Measurements from ENCODE around the gene TPH2. TPM values are rescaled to one million over a fixed set of nuclear protein-coding genes. Genes with fewer than 3 reads are reported as not detected.

The TPH2 gene
- polyA plus RNA-seq, 3 donors: not detected

GRCh38 chr12:72030277-72030676 is 91.6 kb downstream of the TPH2 start:
- Histone ChIP-seq H2AFZ (ENCODE audit: insufficient read depth, low read depth, low read length, poor library complexity, severe bottlenecking) (no peak overlapping the region), H3K79me2 (ENCODE audit: insufficient read depth, low read length) (no peaks in the 10 kb centered on the region), H3K27ac (ENCODE audit: low read depth in 1 of 2, low read length in 2 of 2) (no peak overlapping the region), H4K20me1 (ENCODE audit: insufficient read depth, low read length) (no peaks in the 10 kb centered on the region), H3K4me3 (replicated peaks in 1 of 3; ENCODE audit: low read depth in 2 of 3, low read length in 3 of 3) (no peak overlapping the region), H3K27me3 (ENCODE audit: control insufficient read depth in 2 of 2, insufficient read depth in 2 of 2, low read length in 2 of 2) (no peaks in the 10 kb centered on the region), H3K4me2 (replicated peaks; ENCODE audit: extremely low read depth, low read length, poor library complexity, severe bottlenecking) (no peak overlapping the region), H3K9me3 (replicated peaks in 1 of 2; ENCODE audit: control insufficient read depth in 1 of 2, insufficient read depth in 1 of 2, low read length in 2 of 2) (no peaks in the 10 kb centered on the region), H3K4me1 (ENCODE audit: control insufficient read depth in 1 of 2, insufficient read depth in 2 of 2, low read length in 2 of 2) (no peaks in the 10 kb centered on the region), H3K9ac (ENCODE audit: insufficient read depth, low read length, poor library complexity, severe bottlenecking) (no peak overlapping the region), H3K36me3 (replicated peaks in 1 of 2; ENCODE audit: control insufficient read depth in 1 of 2, insufficient read depth in 2 of 2, low read length in 2 of 2) (no peaks in the 10 kb centered on the region)
- no peak for TF ChIP-seq CTCF (IDR thresholded peaks at IDR 0.05)
- intact Hi-C loops (cut with micrococcal nuclease): no loop called here
- DNase-seq: no peak
- H3K9me3 Mint-ChIP-seq: peaks cover 0 to 4% (median 0%) of the 10 kb centered on the region in 7 donors
- H3K27me3 Mint-ChIP-seq (ENCODE audit: low read depth in 3 of 3): peaks cover 0 to 2% (median under 1%) of the 10 kb centered on the region in 3 donors
- no CpG with 5 or more reads among the region's 2 CpGs for WGBS (ENCODE audit: insufficient coverage)
- no peaks in the 10 kb centered on the region for H3K4me1 Mint-ChIP-seq
- H3K27ac Mint-ChIP-seq: no peak overlapping the region
- no peak overlapping the region for H3K4me3 Mint-ChIP-seq
- H3K36me3 Mint-ChIP-seq: no peaks in the 10 kb centered on the region

- Histone ChIP-seq H3K9ac (ENCODE audit: insufficient read depth, low read length, poor library complexity, severe bottlenecking) (no peak overlapping the region), H4K20me1 (ENCODE audit: insufficient read depth, low read length) (no peaks in the 10 kb centered on the region), H3K36me3 (replicated peaks in 1 of 2; ENCODE audit: control insufficient read depth in 1 of 2, insufficient read depth in 2 of 2, low read length in 2 of 2) (no peaks in the 10 kb centered on the region), H3K27me3 (ENCODE audit: control insufficient read depth in 2 of 2, insufficient read depth in 2 of 2, low read length in 2 of 2) (no peaks in the 10 kb centered on the region), H3K79me2 (ENCODE audit: insufficient read depth, low read length) (no peaks in the 10 kb centered on the region), H2AFZ (ENCODE audit: insufficient read depth, low read depth, low read length, poor library complexity, severe bottlenecking) (no peak overlapping the region), H3K9me3 (replicated peaks in 1 of 2; ENCODE audit: control insufficient read depth in 1 of 2, insufficient read depth in 1 of 2, low read length in 2 of 2) (no peaks in the 10 kb centered on the region), H3K27ac (ENCODE audit: low read depth in 1 of 2, low read length in 2 of 2) (no peak overlapping the region), H3K4me2 (replicated peaks; ENCODE audit: extremely low read depth, low read length, poor library complexity, severe bottlenecking) (no peak overlapping the region), H3K4me3 (replicated peaks in 1 of 3; ENCODE audit: low read depth in 2 of 3, low read length in 3 of 3) (no peak overlapping the region), H3K4me1 (ENCODE audit: control insufficient read depth in 1 of 2, insufficient read depth in 2 of 2, low read length in 2 of 2) (no peaks in the 10 kb centered on the region)
- H3K36me3 Mint-ChIP-seq: no peaks in the 10 kb centered on the region
- no peak for TF ChIP-seq CTCF (IDR thresholded peaks at IDR 0.05)
- H3K27ac Mint-ChIP-seq: no peak overlapping the region
- no peak for DNase-seq
- intact Hi-C loops (cut with micrococcal nuclease): no loop called here
- H3K9me3 Mint-ChIP-seq: peaks cover 0 to 7% (median 0%) of the 10 kb centered on the region in 7 donors
- no peak overlapping the region for H3K4me3 Mint-ChIP-seq
- 100% methylated on average over 1 of the region's 3 CpGs for WGBS (ENCODE audit: insufficient coverage)
- no peaks in the 10 kb centered on the region for H3K4me1 Mint-ChIP-seq
- peaks cover 0 to 2% (median 0%) of the 10 kb centered on the region in 3 donors for H3K27me3 Mint-ChIP-seq (ENCODE audit: low read depth in 3 of 3)
Observed at GRCh38 chr12:72031066-72031465, 92.4 kb downstream of the TPH2 start.

All from CD14-positive monocyte (primary cell).